HEK293 (cell line): ENCODE results near the gene TTC7B.

Experiments
- CTCF ChIA-PET: fragments of 350-600 bp; formaldehyde crosslinking; extraction: SDS; loops from one replicate; lab custom pipeline; 2021; ENCODE audit warnings: antibody characterized with exemption; lab: Yijun Ruan, JAX
- POLR2A ChIA-PET: fragments of 300-600 bp; formaldehyde crosslinking; extraction: SDS; loops from one replicate; lab custom pipeline; 2020; ENCODE audit warnings: antibody characterized with exemption, inconsistent platforms; lab: Yijun Ruan, JAX
- H3K27ac ChIP-seq: fragments of 200-500 bp; sonication (Bioruptor generic); 2 replicates; pipeline ENCODE4 v1.5.1; 2014; ENCODE audit warnings: low read depth, low read length, control low read depth, inconsistent platforms; ENCODE audit errors: extremely low read depth
- H3K36me3 ChIP-seq, 2 experiments: fragments of 200-500 bp in 1 of 2; sonication (Bioruptor generic) in 1 of 2; 1 replicate in 1 of 2; 2 replicates in 1 of 2; pipeline ENCODE4 v1.5.1; 2014 to 2017; ENCODE audit warnings: inconsistent platforms in 2 of 2, low read length in 2 of 2; ENCODE audit not compliant: control insufficient read depth in 2 of 2, insufficient read depth in 1 of 2
- H3K4me1 ChIP-seq: fragments of 200-500 bp; sonication (Bioruptor generic); 2 replicates; pipeline ENCODE4 v1.5.1; 2014; ENCODE audit warnings: mild to moderate bottlenecking, low read length, inconsistent platforms; ENCODE audit not compliant: control insufficient read depth, insufficient read depth
- H3K4me3 ChIP-seq: 2 replicates; pipeline ENCODE4 v1.5.1; 2011; ENCODE audit warnings: low read depth, mild to moderate bottlenecking, control low read depth, low read length, moderate library complexity
- H3K9me3 ChIP-seq: fragments of 200-500 bp; sonication (Bioruptor generic); 2 replicates; pipeline ENCODE4 v1.5.1; 2014; ENCODE audit warnings: low read depth, low read length, inconsistent platforms; ENCODE audit not compliant: control insufficient read depth, insufficient read depth
- BCL11A ChIP-seq: fragments of 450-650 bp; formaldehyde crosslinking; IDR thresholded peaks from 2 replicates; pipeline ENCODE4 v1.5.1; 2016; ENCODE audit warnings: low read depth, missing biosample characterization, missing genetic modification characterization
- BCL11B ChIP-seq: fragments of 450-650 bp; formaldehyde crosslinking; IDR thresholded peaks from 2 replicates; pipeline ENCODE4 v1.5.1; 2016; ENCODE audit warnings: low read depth, missing biosample characterization, missing genetic modification characterization
- GLIS2 ChIP-seq: fragments of 450-650 bp; formaldehyde crosslinking; IDR thresholded peaks from 2 replicates; pipeline ENCODE4 v1.5.1; 2016; ENCODE audit warnings: missing biosample characterization, missing genetic modification characterization
- OSR2 ChIP-seq: fragments of 450-650 bp; formaldehyde crosslinking; IDR thresholded peaks from 2 replicates; pipeline ENCODE4 v1.5.1; 2016; ENCODE audit warnings: missing biosample characterization, missing genetic modification characterization
- SETDB1 ChIP-seq: IDR thresholded peaks from one replicate; pipeline ENCODE4 v1.6.1; 2017; ENCODE audit warnings: mild to moderate bottlenecking, low read length, moderate library complexity, mixed read lengths; ENCODE audit not compliant: insufficient read length
- TRIM28 ChIP-seq: IDR thresholded peaks from 2 replicates; pipeline ENCODE4 v1.6.1; 2011; ENCODE audit warnings: low read length, control low read depth, borderline replicate concordance
- ZBTB20 ChIP-seq: fragments of 450-650 bp; formaldehyde crosslinking; IDR thresholded peaks from 2 replicates; pipeline ENCODE4 v1.5.1; 2016; ENCODE audit warnings: missing biosample characterization, missing genetic modification characterization
- ZBTB48 ChIP-seq: fragments of 450-650 bp; formaldehyde crosslinking; IDR thresholded peaks from 2 replicates; pipeline ENCODE4 v1.5.1; 2016; ENCODE audit warnings: missing biosample characterization, missing genetic modification characterization
- ZIC2 ChIP-seq: fragments of 450-650 bp; formaldehyde crosslinking; IDR thresholded peaks from 2 replicates; pipeline ENCODE4 v1.5.1; 2016; ENCODE audit warnings: missing biosample characterization, missing genetic modification characterization
- ZNF175 ChIP-seq: fragments of 450-650 bp; formaldehyde crosslinking; IDR thresholded peaks from 2 replicates; pipeline ENCODE4 v1.5.1; 2016; ENCODE audit warnings: missing biosample characterization, missing genetic modification characterization
- ZNF266 ChIP-seq: fragments of 450-650 bp; formaldehyde crosslinking; IDR thresholded peaks from 2 replicates; pipeline ENCODE4 v1.5.1; 2016; ENCODE audit warnings: missing biosample characterization, missing genetic modification characterization, low read depth
- ZNF335 ChIP-seq: fragments of 450-650 bp; formaldehyde crosslinking; conservative IDR thresholded peaks from 2 replicates; pipeline ENCODE4 v1.5.1; 2016; ENCODE audit warnings: missing biosample characterization, missing genetic modification characterization
- ZNF391 ChIP-seq: fragments of 450-650 bp; formaldehyde crosslinking; IDR thresholded peaks from 2 replicates; pipeline ENCODE4 v1.5.1; 2016; ENCODE audit warnings: low read depth, missing biosample characterization, missing genetic modification characterization, borderline replicate concordance
- ZNF544 ChIP-seq: fragments of 450-650 bp; formaldehyde crosslinking; IDR thresholded peaks from 2 replicates; pipeline ENCODE4 v1.5.0; 2017; ENCODE audit warnings: missing biosample characterization, missing genetic modification characterization
- ZNF623 ChIP-seq: fragments of 450-650 bp; formaldehyde crosslinking; IDR thresholded peaks from 2 replicates; pipeline ENCODE4 v1.5.1; 2016; ENCODE audit warnings: missing biosample characterization, missing genetic modification characterization
- ZNF76 ChIP-seq: fragments of 450-650 bp; formaldehyde crosslinking; IDR thresholded peaks from 2 replicates; pipeline ENCODE4; 2016; ENCODE audit warnings: low read depth, missing biosample characterization, missing genetic modification characterization, borderline replicate concordance
- TF ChIP-seq, protein P1 (sequence below): fragments of 450-650 bp; formaldehyde crosslinking; IDR thresholded peaks from 2 replicates; pipeline ENCODE4 v1.5.1; 2016; ENCODE audit warnings: missing biosample characterization, missing genetic modification characterization
- TF ChIP-seq, protein P2 (sequence below): fragments of 450-650 bp; formaldehyde crosslinking; IDR thresholded peaks from 2 replicates; pipeline ENCODE4 v1.5.1; 2016; ENCODE audit warnings: missing biosample characterization, missing genetic modification characterization
- TF ChIP-seq, protein P3 (sequence below): fragments of 450-650 bp; formaldehyde crosslinking; IDR thresholded peaks from 2 replicates; pipeline ENCODE4 v1.5.1; 2016; ENCODE audit warnings: missing biosample characterization, missing genetic modification characterization
- TF ChIP-seq, protein P4 (sequence below): fragments of 450-650 bp; formaldehyde crosslinking; IDR thresholded peaks from 2 replicates; pipeline ENCODE4 v1.5.1; 2016; ENCODE audit warnings: missing biosample characterization, missing genetic modification characterization
- TF ChIP-seq, protein P5 (sequence below): fragments of 450-650 bp; formaldehyde crosslinking; IDR thresholded peaks from 2 replicates; pipeline ENCODE4 v1.5.1; 2016; ENCODE audit warnings: missing biosample characterization, missing genetic modification characterization

TTC7B gene

DNA sequence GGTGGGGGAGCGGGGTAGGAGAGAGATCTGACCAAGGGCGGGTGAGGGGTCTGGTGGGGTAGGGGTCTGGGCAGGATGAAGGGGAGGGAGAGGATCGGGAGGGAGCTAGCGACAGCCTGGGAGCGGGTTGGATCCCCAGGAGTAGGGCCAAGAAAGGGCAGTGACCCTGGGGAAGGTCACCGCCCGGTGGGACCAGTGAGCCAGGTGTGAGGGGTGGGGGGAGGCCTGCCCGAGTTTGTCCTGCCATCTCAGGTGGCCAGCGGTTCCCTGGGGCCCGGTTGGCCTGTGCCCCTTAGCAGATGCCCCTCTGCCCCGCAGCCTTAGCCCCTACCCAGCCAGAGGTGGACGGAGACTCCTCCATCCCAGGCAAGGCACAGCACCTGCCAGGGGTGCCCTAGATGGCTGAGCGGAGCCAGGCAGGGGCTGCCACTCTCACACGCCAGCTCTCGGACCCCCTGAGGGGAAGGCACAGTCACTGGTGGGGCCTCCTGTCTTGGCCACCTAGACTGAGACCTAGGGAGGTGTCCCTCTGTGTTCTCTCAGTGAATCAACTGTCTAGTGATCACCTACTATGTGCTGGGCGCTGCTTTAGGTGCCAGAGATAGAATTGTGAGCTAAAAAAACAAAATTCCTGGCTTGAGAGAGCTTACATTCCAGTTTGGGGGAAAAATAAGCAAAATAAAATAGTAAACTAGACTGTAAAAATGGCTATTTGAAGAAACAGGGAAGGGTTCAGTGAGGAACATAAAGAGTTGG is 629 bp upstream of the TTC7B start:
- no peak overlapping the region; the same call in 1 of the 2 replicates for H3K27ac ChIP-seq
- peak; percentile 57 for TF ChIP-seq GLIS2 (tag by site-specific recombination)
- TF ChIP-seq BCL11A (tag by site-specific recombination) = peak; percentile 71; the same call in 1 of the 2 replicates
- no peak for TF ChIP-seq ZNF544 (tag by site-specific recombination)
- TF ChIP-seq, protein P1, sequence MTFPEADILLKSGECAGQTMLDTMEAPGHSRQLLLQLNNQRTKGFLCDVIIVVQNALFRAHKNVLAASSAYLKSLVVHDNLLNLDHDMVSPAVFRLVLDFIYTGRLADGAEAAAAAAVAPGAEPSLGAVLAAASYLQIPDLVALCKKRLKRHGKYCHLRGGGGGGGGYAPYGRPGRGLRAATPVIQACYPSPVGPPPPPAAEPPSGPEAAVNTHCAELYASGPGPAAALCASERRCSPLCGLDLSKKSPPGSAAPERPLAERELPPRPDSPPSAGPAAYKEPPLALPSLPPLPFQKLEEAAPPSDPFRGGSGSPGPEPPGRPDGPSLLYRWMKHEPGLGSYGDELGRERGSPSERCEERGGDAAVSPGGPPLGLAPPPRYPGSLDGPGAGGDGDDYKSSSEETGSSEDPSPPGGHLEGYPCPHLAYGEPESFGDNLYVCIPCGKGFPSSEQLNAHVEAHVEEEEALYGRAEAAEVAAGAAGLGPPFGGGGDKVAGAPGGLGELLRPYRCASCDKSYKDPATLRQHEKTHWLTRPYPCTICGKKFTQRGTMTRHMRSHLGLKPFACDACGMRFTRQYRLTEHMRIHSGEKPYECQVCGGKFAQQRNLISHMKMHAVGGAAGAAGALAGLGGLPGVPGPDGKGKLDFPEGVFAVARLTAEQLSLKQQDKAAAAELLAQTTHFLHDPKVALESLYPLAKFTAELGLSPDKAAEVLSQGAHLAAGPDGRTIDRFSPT (tag by site-specific recombination) = peak; percentile 61
- TF ChIP-seq ZBTB48 (tag by site-specific recombination) = peak; percentile 37; the same call in 1 of the 2 replicates
- TF ChIP-seq BCL11B (tag by site-specific recombination) = peak; percentile 87
- TF ChIP-seq ZIC2 = peak; percentile 44; the same call in 1 of the 2 replicates
- no peak for TF ChIP-seq SETDB1
- peaks cover 9% of the 10 kb centered on the region for H3K4me1 ChIP-seq
- H3K9me3 ChIP-seq = no peaks in the 10 kb centered on the region
- CTCF ChIA-PET = interaction anchor here (0.7 to 1.6 kb wide), 4 partner anchors 9 to 57 kb away, joined by 3 to 9 read pairs (median 4); no protein-coding TSS in a partner anchor
- H3K36me3 ChIP-seq = no peaks in the 10 kb centered on the region
- no peak overlapping the region; the same call in 1 of the 2 replicates for H3K4me3 ChIP-seq
- POLR2A ChIA-PET = no interaction called here

DNA sequence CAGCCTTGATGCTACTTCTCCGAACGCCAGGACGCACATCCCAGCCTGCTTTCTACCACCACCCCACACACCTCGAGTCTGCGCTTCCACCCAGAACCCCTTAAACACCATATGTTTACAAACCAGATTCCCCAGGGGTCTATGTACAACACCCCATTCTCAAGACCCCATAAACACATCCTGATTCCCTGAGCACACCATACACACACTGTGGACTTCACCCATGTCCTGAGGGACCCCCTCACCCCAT is 733 bp downstream of the TTC7B start:
- Histone ChIP-seq H3K27ac (peak overlapping the region; percentile 69; the same call in 1 of the 2 replicates), H3K9me3 (no peaks in the 10 kb centered on the region), H3K4me3 (peak overlapping the region; percentile 85), H3K36me3 (no peaks in the 10 kb centered on the region), H3K4me1 (peaks cover 9% of the 10 kb centered on the region)
- TF ChIP-seq ZNF623 (tag by site-specific recombination) = no peak
- TF ChIP-seq, protein P2, sequence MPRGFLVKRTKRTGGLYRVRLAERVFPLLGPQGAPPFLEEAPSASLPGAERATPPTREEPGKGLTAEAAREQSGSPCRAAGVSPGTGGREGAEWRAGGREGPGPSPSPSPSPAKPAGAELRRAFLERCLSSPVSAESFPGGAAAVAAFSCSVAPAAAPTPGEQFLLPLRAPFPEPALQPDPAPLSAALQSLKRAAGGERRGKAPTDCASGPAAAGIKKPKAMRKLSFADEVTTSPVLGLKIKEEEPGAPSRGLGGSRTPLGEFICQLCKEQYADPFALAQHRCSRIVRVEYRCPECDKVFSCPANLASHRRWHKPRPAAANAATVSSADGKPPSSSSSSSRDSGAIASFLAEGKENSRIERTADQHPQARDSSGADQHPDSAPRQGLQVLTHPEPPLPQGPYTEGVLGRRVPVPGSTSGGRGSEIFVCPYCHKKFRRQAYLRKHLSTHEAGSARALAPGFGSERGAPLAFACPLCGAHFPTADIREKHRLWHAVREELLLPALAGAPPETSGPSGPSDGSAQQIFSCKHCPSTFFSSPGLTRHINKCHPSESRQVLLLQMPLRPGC = no peak
- no peak for TF ChIP-seq TRIM28
- TF ChIP-seq ZNF391 = peak; percentile 70; the same call in 1 of the 2 replicates
- no peak for TF ChIP-seq OSR2
- TF ChIP-seq, protein P3, sequence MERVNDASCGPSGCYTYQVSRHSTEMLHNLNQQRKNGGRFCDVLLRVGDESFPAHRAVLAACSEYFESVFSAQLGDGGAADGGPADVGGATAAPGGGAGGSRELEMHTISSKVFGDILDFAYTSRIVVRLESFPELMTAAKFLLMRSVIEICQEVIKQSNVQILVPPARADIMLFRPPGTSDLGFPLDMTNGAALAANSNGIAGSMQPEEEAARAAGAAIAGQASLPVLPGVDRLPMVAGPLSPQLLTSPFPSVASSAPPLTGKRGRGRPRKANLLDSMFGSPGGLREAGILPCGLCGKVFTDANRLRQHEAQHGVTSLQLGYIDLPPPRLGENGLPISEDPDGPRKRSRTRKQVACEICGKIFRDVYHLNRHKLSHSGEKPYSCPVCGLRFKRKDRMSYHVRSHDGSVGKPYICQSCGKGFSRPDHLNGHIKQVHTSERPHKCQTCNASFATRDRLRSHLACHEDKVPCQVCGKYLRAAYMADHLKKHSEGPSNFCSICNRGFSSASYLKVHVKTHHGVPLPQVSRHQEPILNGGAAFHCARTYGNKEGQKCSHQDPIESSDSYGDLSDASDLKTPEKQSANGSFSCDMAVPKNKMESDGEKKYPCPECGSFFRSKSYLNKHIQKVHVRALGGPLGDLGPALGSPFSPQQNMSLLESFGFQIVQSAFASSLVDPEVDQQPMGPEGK (tag by site-specific recombination) = peak; percentile 62; the same call in 1 of the 2 replicates
- TF ChIP-seq, protein P4, sequence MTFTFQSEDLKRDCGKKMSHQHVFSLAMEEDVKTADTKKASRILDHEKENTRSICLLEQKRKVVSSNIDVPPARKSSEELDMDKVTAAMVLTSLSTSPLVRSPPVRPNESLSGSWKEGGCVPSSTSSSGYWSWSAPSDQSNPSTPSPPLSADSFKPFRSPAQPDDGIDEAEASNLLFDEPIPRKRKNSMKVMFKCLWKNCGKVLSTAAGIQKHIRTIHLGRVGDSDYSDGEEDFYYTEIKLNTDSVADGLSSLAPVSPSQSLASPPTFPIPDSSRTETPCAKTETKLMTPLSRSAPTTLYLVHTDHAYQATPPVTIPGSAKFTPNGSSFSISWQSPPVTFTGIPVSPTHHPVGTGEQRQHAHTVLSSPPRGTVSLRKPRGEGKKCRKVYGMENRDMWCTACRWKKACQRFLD (tag by site-specific recombination) = no peak
- peak; percentile 80; the same call in 1 of the 2 replicates for TF ChIP-seq ZBTB20 (tag by site-specific recombination)
- TF ChIP-seq ZNF266 (tag by site-specific recombination) = no peak
- TF ChIP-seq ZNF175 = no peak
- TF ChIP-seq ZNF335 = peak; percentile 72
- TF ChIP-seq, protein P5, sequence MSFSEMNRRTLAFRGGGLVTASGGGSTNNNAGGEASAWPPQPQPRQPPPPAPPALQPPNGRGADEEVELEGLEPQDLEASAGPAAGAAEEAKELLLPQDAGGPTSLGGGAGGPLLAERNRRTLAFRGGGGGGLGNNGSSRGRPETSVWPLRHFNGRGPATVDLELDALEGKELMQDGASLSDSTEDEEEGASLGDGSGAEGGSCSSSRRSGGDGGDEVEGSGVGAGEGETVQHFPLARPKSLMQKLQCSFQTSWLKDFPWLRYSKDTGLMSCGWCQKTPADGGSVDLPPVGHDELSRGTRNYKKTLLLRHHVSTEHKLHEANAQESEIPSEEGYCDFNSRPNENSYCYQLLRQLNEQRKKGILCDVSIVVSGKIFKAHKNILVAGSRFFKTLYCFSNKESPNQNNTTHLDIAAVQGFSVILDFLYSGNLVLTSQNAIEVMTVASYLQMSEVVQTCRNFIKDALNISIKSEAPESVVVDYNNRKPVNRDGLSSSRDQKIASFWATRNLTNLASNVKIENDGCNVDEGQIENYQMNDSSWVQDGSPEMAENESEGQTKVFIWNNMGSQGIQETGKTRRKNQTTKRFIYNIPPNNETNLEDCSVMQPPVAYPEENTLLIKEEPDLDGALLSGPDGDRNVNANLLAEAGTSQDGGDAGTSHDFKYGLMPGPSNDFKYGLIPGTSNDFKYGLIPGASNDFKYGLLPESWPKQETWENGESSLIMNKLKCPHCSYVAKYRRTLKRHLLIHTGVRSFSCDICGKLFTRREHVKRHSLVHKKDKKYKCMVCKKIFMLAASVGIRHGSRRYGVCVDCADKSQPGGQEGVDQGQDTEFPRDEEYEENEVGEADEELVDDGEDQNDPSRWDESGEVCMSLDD (tag by site-specific recombination) = 0 out of 2 replicates have a peak, but pooled peaks have one; percentile 60
- peak; percentile 42; the same call in 1 of the 2 replicates for TF ChIP-seq ZNF76 (tag by site-specific recombination)
- CTCF ChIA-PET = interaction anchor here (1.5 kb wide), 1 partner anchor 19 kb away, joined by 3 read pairs; no protein-coding TSS in a partner anchor
- POLR2A ChIA-PET = interaction anchor here (0.6 kb wide), 1 partner anchor 185 kb away, joined by 7 read pairs; no protein-coding TSS in a partner anchor
